DOHH2 (cell line): Measurements from ENCODE around the gene AMER3.

Source experiments
- H3F3A ChIP-seq: fragments of 200-600 bp; sonication (generic), shearing (Covaris generic); 2 replicates; pipeline ENCODE4 v1.6.0; 2016; ENCODE audit warnings: antibody characterized with exemption, mild to moderate bottlenecking; ENCODE audit not compliant: control insufficient read depth, insufficient read depth
- H3K27ac ChIP-seq: fragments of 200-600 bp; sonication (generic); 2 replicates; pipeline ENCODE4 v1.5.1; 2014; ENCODE audit warnings: low read depth, mild to moderate bottlenecking, low read length, moderate library complexity
- H3K27me3 ChIP-seq: fragments of 200-600 bp; sonication (generic); 2 replicates; pipeline ENCODE4 v1.6.1; 2014; ENCODE audit warnings: mild to moderate bottlenecking, low read length, mixed read lengths; ENCODE audit not compliant: control insufficient read depth
- H3K36me3 ChIP-seq: fragments of 200-600 bp; sonication (generic); 2 replicates; pipeline ENCODE4 v1.6.1; 2014; ENCODE audit warnings: mild to moderate bottlenecking, low read length, moderate library complexity, mixed read lengths; ENCODE audit not compliant: control insufficient read depth
- H3K4me1 ChIP-seq: fragments of 200-600 bp; sonication (generic); 2 replicates; pipeline ENCODE4 v1.6.1; 2014; ENCODE audit warnings: mild to moderate bottlenecking, low read length, mixed read lengths; ENCODE audit not compliant: control insufficient read depth
- H3K4me2 ChIP-seq: fragments of 200-600 bp; sonication (generic); 2 replicates; pipeline ENCODE4 v1.6.0; 2014; ENCODE audit warnings: mild to moderate bottlenecking, low read length, moderate library complexity
- H3K4me3 ChIP-seq: fragments of 200-600 bp; sonication (generic); 2 replicates; pipeline ENCODE4 v1.5.1; 2014; ENCODE audit warnings: mild to moderate bottlenecking, low read length, mixed read lengths
- H3K79me2 ChIP-seq: fragments of 200-600 bp; sonication (generic); 2 replicates; pipeline ENCODE4 v1.6.1; 2014; ENCODE audit warnings: mild to moderate bottlenecking, low read length, mixed read lengths; ENCODE audit not compliant: control insufficient read depth
- H3K9me2 ChIP-seq: fragments of 200-600 bp; sonication (generic); replicated peaks from 2 replicates; pipeline ENCODE4 v1.6.1; 2014; ENCODE audit warnings: mild to moderate bottlenecking, low read length, mixed read lengths; ENCODE audit not compliant: control insufficient read depth
- H3K9me3 ChIP-seq: fragments of 200-600 bp; sonication (generic); 2 replicates; pipeline ENCODE4 v1.6.1; 2014; ENCODE audit warnings: antibody characterized with exemption, low read length, mixed read lengths; ENCODE audit not compliant: control insufficient read depth, insufficient read depth
- H4K20me1 ChIP-seq: fragments of 200-600 bp; sonication (generic); 2 replicates; pipeline ENCODE4 v1.6.0; 2014; ENCODE audit warnings: low read depth, mild to moderate bottlenecking, antibody characterized with exemption, low read length, moderate library complexity; ENCODE audit not compliant: control insufficient read depth, insufficient read depth
- EZH2phosphoT487 ChIP-seq: fragments of 200-600 bp; sonication (generic); IDR thresholded peaks from 2 replicates; pipeline ENCODE4 v1.6.1; 2017; ENCODE audit warnings: borderline replicate concordance, mild to moderate bottlenecking, antibody characterized with exemption, low read length, moderate library complexity, mixed read lengths
- TF ChIP-seq, protein P1 (sequence below): fragments of 200-600 bp; sonication (generic); IDR thresholded peaks from one replicate; pipeline ENCODE4 v1.5.1; 2014; ENCODE audit warnings: antibody characterized with exemption, mild to moderate bottlenecking, low read depth, low read length; ENCODE audit not compliant: poor library complexity, severe bottlenecking

The AMER3 gene

DNA sequence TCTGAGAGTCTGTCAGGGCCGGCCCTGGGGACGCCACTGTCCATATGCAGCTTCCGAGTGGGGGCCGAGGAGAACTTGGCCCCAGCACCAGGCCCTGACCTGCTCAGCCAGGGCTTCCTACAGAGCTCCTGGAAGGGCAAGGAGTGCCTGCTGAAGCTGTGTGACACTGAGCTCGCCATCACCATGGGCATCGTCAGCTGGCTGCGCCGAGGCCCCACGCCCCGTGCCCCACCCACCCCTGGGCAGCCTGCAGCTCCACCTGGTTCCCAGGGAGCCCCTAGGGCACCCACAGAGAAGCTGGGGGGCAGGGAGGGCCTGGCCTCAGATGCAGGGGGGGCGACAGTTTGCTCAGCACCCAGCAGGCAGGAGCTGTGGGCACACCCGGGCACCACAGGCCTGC lies 8.1 kb downstream of the AMER3 start:
- H3K4me3 ChIP-seq, result no peak overlapping the region

DNA sequence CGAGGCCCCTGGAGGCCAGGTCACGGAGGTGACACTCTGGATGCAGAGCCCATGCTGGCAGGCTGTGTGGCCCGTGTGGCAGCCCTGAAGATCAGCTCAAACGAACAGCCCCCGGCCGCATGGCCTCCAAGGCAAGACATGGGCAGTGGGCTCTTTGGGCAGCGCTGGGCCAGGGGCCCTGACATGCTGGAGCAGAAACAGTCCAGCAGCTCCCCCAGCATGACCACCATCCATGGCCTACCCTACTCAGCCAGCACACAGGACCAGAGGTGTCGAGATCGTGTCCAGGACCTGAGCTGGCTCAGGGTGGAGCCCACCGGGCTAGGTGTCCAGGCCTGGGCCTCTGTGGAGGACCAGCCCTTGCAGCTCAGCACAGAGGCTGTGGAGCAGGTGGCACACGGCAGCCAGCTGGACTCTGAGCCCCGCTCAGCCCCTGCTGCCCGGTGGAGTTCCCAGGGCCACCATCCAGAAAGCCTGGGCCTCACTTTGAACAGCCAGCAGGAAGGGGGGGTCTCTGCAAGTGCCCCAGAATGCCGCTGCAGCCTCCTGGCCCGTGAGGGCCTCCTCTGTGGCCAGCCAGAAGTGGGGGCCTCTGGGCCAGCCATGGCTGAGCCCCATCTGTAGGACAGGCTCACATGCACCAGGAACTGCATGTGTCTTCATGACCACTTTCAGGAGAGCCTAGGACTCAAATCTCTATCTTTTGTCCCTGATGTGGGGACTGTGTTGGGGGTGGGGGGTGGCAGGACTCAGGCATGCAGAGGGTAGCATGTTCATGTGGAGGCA lies 8.9 kb downstream of the AMER3 start:
- Histone ChIP-seq H3K9me2 (no peaks in the 10 kb centered on the region), H3K4me2 (no peak overlapping the region), H3K27ac (no peak overlapping the region), H4K20me1 (no peaks in the 10 kb centered on the region), H3K79me2 (no peaks in the 10 kb centered on the region), H3K4me1 (no peaks in the 10 kb centered on the region), H3K36me3 (no peaks in the 10 kb centered on the region), H3K9me3 (no peaks in the 10 kb centered on the region), H3F3A (no peaks in the 10 kb centered on the region), H3K4me3 (no peak overlapping the region), H3K27me3 (no peaks in the 10 kb centered on the region)
- TF ChIP-seq, protein P1, sequence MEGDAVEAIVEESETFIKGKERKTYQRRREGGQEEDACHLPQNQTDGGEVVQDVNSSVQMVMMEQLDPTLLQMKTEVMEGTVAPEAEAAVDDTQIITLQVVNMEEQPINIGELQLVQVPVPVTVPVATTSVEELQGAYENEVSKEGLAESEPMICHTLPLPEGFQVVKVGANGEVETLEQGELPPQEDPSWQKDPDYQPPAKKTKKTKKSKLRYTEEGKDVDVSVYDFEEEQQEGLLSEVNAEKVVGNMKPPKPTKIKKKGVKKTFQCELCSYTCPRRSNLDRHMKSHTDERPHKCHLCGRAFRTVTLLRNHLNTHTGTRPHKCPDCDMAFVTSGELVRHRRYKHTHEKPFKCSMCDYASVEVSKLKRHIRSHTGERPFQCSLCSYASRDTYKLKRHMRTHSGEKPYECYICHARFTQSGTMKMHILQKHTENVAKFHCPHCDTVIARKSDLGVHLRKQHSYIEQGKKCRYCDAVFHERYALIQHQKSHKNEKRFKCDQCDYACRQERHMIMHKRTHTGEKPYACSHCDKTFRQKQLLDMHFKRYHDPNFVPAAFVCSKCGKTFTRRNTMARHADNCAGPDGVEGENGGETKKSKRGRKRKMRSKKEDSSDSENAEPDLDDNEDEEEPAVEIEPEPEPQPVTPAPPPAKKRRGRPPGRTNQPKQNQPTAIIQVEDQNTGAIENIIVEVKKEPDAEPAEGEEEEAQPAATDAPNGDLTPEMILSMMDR, result no peak
- no peak for TF ChIP-seq EZH2phosphoT487

More for the DNA sequence above, 8.1 kb downstream of the AMER3 start:
- Histone ChIP-seq H3K4me2 (no peak overlapping the region), H3F3A (no peaks in the 10 kb centered on the region), H3K36me3 (no peaks in the 10 kb centered on the region), H3K4me1 (no peaks in the 10 kb centered on the region), H3K9me2 (no peaks in the 10 kb centered on the region), H3K27ac (no peak overlapping the region), H4K20me1 (no peaks in the 10 kb centered on the region), H3K79me2 (no peaks in the 10 kb centered on the region), H3K27me3 (no peaks in the 10 kb centered on the region), H3K9me3 (no peaks in the 10 kb centered on the region)
- TF ChIP-seq EZH2phosphoT487, result no peak
- TF ChIP-seq, protein P1, result no peak

DNA sequence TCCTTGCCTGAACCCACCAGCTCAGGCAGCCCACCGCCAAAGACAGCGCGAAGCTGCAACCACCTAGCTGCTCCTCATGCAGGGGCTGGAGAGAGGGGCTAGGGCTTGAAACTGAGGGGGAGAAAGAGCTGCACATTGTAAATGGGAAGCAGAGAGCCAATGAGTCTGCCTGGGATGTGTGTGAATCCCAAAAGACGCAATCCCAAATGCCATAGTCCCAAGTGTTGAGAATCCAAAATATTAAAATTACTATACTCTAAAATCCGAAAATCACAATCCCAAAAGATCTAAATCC lies 9.4 kb downstream of the AMER3 start:
- H3K9me2 ChIP-seq, result no peaks in the 10 kb centered on the region
- H3K4me3 ChIP-seq, result no peak overlapping the region
- H3F3A ChIP-seq, result no peaks in the 10 kb centered on the region
- no peaks in the 10 kb centered on the region for H3K4me1 ChIP-seq
- no peaks in the 10 kb centered on the region for H3K36me3 ChIP-seq
- TF ChIP-seq EZH2phosphoT487, result no peak
- TF ChIP-seq, protein P1, result no peak
- no peaks in the 10 kb centered on the region for H4K20me1 ChIP-seq
- no peaks in the 10 kb centered on the region for H3K79me2 ChIP-seq
- H3K4me2 ChIP-seq, result no peak overlapping the region
- no peaks in the 10 kb centered on the region for H3K9me3 ChIP-seq
- no peaks in the 10 kb centered on the region for H3K27me3 ChIP-seq
- H3K27ac ChIP-seq, result no peak overlapping the region
